ENCODE results near the gene DROSHA.
"Not testable (repeated sequence)": the region's sequence is repeated elsewhere in the genome, so short reads cannot be mapped to it uniquely, and the experiment has no call there.

The DROSHA gene

GRCh38 chr5:31416547-31416946 lies 115.3 kb downstream of the DROSHA start:
- no peak for DNase-seq (ENCODE audit: low read depth in 3 of 3, low spot score in 1 of 3)

- no peak for DNase-seq (ENCODE audit: low read depth in 3 of 3, low spot score in 1 of 3)
These were observed 115.9 kb downstream of the DROSHA start for GRCh38 chr5:31415960-31416359.

- no peak for DNase-seq (ENCODE audit: low read depth in 3 of 3, low spot score in 1 of 3)
These were observed 116.6 kb downstream of the DROSHA start for GRCh38 chr5:31415009-31415923.

- DNase-seq (ENCODE audit: low read depth in 3 of 3, low spot score in 1 of 3): no peak
These were observed 118.7 kb downstream of the DROSHA start for GRCh38 chr5:31413030-31413812.

- DNase-seq (ENCODE audit: low read depth in 3 of 3, low spot score in 1 of 3): no peak
These were observed 119.6 kb downstream of the DROSHA start for GRCh38 chr5:31412324-31412723.

GRCh38 chr5:31410089-31410488 lies 121.8 kb downstream of the DROSHA start:
- no peak for DNase-seq (ENCODE audit: low read depth in 3 of 3, low spot score in 1 of 3)

GRCh38 chr5:31408814-31409213 lies 123.1 kb downstream of the DROSHA start:
- no peak for DNase-seq (ENCODE audit: low read depth in 3 of 3, low spot score in 1 of 3)

GRCh38 chr5:31407921-31408693 lies 123.8 kb downstream of the DROSHA start:
- no peak for DNase-seq (ENCODE audit: low read depth in 3 of 3, low spot score in 1 of 3)

GRCh38 chr5:31404325-31404724 lies 127.6 kb downstream of the DROSHA start:
- no peak for DNase-seq (ENCODE audit: low read depth in 3 of 3, low spot score in 1 of 3)

GRCh38 chr5:31401691-31402090 lies 130.2 kb downstream of the DROSHA start:
- no peak for DNase-seq (ENCODE audit: low read depth in 3 of 3, low spot score in 1 of 3)

GRCh38 chr5:31397926-31398557 lies 133.9 kb downstream of the DROSHA start:
- DNase-seq (ENCODE audit: low read depth in 3 of 3, low spot score in 1 of 3): no peak

GRCh38 chr5:31396611-31397295 lies 135.1 kb downstream of the DROSHA start:
- no peak for DNase-seq (ENCODE audit: low read depth in 3 of 3, low spot score in 1 of 3)

- DNase-seq (ENCODE audit: low read depth in 3 of 3, low spot score in 1 of 3): not testable (repeated sequence)
These were observed 136.3 kb downstream of the DROSHA start for GRCh38 chr5:31395450-31396045.

GRCh38 chr5:31393126-31393525 lies 138.8 kb downstream of the DROSHA start:
- no peak for DNase-seq (ENCODE audit: low read depth in 3 of 3, low spot score in 1 of 3)

- no peak for DNase-seq (ENCODE audit: low read depth in 3 of 3, low spot score in 1 of 3)
These were observed 139.8 kb downstream of the DROSHA start for GRCh38 chr5:31392061-31392460.

GRCh38 chr5:31390256-31390655 lies 141.6 kb downstream of the DROSHA start:
- no peak for DNase-seq (ENCODE audit: low read depth in 3 of 3, low spot score in 1 of 3)

- DNase-seq (ENCODE audit: low read depth in 3 of 3, low spot score in 1 of 3): no peak
These were observed 145.9 kb downstream of the DROSHA start for GRCh38 chr5:31385774-31386537.

GRCh38 chr5:31383734-31384133 lies 148.2 kb downstream of the DROSHA start:
- DNase-seq (ENCODE audit: low read depth in 3 of 3, low spot score in 1 of 3): no peak
